ENCODE data around the gene MYO1H.

MYO1H gene

DNA sequence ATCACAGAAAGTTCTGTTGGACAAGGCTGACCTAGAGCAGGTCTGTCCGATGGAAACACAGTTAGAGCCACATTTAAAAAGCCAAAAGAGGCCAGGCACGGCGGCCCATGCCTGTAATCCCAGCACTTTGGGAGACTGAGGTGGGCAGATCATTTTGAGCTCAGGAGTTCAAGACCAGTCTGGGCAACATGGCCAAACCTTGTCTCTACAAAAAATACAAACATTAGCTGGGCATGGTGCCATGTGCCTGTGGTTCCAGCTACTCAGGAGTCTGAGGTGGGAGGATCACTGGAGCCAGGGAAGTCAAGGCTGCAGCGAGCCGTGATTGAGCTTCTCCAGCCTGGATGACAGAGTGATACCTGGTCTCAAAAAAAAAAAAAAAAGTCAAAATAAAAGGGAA, 144.7 kb downstream of the MYO1H start:
- DNase-seq (ENCODE audit: low read depth, low spot score), result no peak

DNA sequence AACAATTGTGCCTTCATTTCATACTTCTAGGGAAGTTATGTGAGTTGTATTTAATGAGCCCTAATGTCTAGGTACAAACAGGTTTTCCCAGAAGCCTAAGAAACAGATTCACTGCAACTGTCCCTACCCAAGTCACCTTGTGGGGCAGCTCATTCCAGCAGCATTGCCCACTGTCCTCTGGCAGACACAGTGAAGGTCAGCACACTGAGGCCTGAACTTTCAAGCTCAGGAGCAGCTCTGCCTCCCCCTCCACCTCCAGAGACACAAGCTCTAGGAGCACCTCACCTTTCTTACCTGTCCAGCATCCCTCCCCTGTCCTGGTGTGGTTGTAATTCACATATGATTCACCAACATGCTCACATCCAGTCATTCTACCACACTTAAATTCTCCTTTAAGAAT, 145.4 kb downstream of the MYO1H start:
- no peak for DNase-seq (ENCODE audit: low read depth, low spot score)

DNA sequence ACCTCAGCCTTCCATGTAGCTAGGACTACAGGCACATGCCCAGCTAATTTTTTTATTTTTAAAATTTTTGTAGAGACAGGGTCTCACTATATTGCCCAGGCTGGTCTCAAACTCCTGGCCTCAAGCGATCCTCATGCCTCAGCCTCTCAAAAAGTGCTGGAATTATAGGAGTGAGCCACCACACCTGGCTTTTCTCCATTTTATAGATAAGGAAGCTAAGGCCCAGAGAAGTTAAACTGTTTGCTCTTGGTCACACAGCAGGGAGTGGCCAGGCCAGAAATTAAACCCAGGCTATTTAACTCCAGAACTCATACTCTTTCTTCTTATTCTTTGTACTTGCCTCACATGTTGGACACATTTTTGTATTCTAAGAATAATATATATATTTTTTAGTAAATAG, 146.2 kb downstream of the MYO1H start:
- DNase-seq (ENCODE audit: low read depth, low spot score), result no peak

DNA sequence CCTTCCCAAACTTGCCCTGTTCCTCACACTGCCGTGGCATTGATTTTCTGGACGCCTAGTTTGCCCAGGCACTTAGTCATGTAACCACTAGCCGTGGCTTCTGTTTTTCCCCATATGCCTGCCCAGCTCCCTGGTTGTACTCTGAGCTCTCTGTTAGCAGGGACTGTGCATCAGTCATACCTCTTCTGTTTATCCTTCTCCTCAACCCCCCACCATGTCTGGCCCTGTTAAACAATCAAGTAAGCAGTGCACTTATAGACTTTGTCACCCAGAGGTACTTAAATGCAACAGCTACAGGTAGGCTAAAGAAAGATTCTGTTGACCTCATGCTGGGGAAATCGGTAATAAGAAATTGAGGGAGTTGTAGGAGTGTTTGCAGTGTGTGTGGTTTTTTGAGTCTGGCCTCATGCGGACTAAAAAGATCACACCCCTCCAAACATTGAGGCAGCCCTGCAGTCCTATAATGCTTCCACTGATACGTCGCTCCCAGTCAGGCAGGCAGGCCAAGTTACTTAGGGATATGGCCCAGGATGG, 146.7 kb downstream of the MYO1H start:
- DNase-seq (ENCODE audit: low read depth, low spot score), result no peak

DNA sequence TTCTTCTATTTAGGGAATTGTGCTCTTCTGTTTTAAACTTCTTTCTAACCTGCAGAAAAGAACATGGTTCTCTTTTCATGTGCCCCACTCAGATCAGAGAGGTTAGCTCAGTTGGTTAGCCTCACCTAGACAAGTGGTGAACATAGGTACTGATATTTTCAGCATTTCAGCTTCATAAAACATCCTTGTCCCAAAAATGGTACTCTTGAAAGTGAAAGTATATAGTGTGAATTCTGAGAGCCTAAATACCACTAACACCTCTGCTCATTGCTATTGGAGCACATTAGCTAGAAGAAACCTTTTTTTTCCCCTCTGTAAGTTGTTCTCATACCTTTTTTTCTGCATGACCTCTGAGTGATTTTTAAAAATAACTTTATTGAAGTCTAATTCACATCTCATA, 147.3 kb downstream of the MYO1H start:
- DNase-seq (ENCODE audit: low read depth, low spot score), result no peak

DNA sequence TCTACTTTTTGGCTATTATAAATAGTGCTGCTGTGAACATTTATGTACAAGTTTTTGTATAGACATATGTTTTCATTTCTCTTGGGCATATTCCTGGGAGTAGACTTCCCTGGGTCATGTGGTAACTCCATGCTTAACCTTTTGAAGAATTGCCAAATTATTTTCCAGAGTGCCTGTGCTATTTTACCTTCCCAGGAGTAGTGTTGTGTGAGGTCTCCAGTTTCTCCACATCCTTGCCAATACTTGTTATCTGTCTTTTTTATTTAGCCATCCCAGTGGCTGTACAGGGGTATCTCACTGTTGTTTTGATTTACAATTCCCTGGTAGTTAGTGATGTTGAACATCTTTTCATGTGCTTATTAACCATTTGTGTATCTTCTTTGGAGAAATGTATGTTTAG, 148.6 kb downstream of the MYO1H start:
- no peak for DNase-seq (ENCODE audit: low read depth, low spot score)

DNA sequence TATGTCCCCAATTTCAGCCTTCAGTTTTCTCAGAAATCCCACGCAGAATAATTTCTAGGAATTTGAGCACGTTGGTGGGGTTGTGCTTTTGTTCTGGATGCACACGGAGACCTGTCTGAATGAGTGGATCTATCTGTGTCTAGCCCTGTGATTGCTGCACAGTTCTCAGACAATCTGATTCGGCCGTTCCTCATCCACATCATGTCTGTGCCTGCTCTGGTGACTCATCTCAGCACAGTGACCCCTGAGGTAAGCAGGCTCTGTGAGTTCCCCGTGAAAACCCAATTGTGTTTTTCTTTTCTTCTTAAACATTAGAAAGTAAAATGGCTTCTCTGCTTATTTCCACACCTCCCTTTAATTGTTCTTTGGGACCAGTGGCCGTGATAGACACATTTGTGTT, 150.0 kb downstream of the MYO1H start:
- DNase-seq (ENCODE audit: low read depth, low spot score), result no peak

All from activated CD4-positive, CD25-positive, alpha-beta regulatory T cell treated with anti-CD3 and anti-CD28 coated beads, Interleukin-2, amount 50 U/mL, for 16 hours (primary cell).